Measurements from ENCODE around the gene SLC66A2.
"Not testable (repeated sequence)": the region's sequence is repeated elsewhere in the genome, so short reads cannot be mapped to it uniquely, and the experiment has no call there.

SLC66A2 gene

DNA sequence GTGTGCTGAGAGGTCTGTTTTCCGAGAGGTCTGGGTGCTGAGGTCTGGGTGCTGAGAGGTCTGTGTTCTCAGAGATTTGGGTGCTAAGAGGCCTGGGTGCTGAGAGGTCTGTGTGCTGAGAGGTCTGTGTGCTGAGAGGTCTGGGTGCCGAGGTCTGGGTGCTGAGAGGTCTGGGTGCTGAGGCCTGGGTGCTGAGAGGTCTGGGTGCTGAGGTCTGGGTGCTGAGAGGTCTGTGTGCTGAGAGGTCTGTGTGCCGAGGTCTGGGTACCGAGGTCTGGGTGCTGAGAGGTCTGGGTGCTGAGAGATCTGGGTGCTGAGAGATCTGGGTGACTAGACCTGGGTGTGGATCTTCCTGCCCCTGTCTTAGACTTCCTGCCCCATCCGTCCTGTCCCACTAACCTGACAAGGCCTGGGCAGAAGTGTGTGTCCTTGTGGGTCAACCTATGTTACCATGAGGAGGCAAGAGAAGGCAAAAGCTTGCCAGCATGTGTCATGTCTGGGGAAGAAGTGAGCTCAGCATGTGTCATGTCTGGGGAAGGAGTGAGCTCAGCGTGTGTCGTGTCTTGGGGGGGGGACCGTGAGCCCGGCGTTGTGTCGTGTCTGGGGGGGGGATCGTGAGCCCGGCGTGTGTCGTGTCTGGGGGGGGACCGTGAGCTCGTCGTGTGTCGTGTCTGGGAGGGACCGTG is 84.4 kb downstream of the SLC66A2 start:
- DNase-seq (ENCODE audit: low spot score) = no peak

DNA sequence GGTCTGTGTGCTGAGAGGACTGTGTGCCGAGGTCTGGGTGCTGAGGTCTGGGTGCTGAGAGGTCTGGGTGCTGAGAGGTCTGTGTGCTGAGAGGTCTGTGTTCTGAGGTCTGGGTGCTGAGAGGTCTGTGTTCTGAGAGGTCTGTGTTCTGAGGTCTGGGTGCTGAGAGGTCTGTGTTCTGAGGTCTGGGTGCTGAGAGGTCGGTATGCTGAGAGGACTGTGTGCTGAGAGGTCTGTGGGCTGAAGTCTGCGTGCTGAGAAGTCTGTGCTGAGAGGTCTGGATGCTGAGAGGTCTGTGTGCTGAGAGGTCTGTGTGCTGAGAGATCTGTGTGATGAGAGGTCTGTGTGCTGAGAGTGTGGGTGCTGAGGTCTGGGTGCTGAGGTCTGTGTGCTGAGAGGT is 85.5 kb downstream of the SLC66A2 start:
- not testable (repeated sequence) for DNase-seq (ENCODE audit: low spot score)

DNA sequence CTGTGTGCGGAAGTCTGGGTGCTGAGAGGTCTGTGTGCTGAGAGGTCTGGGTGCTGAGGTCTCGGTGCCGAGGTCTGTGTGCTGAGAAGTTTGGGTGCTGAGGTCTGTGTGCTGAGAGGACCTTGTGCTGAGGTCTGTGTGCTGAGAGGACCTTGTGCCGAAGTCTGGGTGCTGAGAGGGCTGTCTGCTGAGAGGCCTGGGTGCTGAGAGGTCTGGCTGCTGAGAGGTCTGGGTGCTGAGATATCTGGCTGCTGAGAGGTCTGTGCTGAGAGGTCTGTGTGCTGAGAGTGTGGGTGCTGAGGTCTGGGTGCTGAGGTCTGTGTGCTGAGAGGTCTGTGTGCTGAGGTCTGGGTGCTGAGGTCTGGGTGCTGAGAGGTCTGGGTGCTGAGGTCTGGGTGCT is 86.5 kb downstream of the SLC66A2 start:
- not testable (repeated sequence) for DNase-seq (ENCODE audit: low spot score)

DNA sequence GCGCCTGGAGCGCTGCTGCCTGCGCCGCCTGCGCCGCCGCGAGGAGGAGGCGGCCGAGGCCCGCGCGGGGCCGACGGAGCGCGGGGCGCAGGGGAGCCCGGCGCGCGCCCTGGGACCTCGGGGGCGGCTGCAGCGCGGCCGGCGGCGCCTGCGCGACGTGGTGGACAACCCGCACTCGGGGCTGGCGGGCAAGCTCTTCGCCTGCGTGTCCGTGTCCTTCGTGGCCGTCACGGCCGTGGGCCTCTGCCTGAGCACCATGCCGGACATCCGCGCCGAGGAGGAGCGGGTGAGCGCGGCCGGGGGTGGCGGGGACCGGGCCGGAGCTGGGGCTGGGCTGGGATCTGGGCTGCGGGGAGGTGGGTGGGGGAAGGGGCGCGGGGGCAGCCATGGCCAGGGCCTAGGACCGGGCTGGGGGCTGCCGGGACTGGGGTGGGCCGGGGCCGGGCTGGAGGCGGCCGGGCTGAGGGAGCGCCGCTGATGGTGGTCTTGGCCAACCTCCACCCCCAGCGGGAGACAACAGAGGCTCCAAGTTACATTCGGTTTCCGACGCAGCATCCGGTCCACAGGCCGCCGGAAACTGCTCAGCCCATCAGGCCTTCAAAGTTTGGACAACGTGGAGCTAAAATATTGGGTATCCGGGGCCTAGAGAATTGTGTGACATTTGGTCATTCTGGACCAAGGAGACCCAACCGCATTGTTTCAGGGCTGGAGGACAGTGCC is 87.3 kb downstream of the SLC66A2 start:
- DNase-seq (ENCODE audit: low spot score) = no peak

DNA sequence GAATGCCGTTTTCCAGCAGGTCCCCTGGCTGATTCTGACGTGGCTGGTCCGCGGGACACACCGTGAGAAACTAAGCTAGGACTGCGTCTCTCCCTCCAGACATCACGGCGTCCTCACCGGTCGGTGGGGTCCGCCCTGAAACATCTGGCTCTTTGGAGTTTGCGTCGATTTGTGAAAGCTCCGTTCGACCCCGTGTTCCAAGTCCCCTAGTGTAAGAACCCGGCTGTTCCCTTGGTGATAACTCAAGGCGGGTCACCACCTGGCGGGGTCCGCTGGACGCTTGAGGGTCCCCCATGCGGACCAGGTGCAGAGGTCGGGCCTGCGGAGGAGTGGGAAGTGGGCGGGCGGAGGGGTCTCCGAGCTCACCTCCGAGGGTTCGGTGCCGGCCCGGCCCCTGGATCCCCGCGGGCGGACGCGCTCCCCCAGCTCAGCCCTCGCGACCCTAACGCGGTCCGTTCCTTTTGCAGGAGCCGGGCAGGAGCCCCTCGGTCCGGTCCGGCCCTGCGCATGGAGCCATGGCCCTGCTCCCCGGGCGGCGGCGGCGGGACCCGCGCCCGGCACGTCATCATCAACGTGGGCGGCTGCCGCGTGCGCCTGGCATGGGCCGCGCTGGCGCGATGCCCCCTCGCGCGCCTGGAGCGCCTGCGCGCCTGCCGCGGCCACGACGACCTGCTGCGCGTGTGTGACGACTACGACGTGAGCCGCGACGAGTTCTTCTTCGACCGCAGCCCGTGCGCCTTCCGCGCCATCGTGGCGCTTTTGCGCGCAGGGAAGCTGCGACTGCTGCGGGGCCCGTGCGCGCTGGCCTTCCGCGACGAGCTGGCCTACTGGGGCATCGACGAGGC is 88.1 kb downstream of the SLC66A2 start:
- DNase-seq (ENCODE audit: low spot score) = no peak

DNA sequence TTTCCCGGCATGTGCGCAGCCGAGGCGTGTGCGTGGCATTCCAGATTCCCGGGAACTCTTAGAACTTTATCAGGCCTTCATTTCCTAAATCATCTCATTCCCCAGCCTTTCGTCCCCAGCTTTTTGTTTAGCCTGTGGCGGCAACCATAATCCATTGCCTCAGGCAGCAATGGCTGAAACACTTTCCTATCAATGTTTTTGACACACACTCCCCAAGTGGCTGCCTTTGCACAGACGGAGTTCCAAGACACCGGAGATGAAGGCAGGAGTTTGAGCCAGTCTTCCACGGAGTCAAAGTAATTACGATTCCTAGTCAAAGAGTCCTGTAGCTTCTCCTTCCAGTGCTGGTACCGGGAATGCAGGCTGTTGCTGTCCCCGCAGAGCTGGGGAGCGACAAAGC is 88.9 kb downstream of the SLC66A2 start:
- no peak for DNase-seq (ENCODE audit: low spot score)

DNA sequence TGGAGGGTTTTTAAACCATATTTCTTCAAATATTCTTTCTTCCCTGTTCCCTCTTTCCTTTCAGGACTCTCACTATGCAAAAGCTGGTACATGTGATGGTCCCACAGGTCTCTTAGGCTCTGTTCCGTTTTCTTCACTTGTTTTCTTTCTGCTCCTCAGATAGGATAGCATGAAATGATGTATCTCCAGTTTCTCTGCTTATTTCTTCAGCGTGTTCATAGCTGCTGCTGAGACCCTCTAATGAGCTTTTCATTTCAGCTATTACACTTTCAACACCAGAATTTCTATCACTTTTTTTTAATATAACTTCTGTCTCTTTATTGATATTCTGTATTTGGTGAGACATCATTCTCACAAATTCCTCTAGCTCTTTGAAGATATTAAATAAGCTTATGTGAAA is 89.8 kb downstream of the SLC66A2 start:
- DNase-seq (ENCODE audit: low spot score) = no peak

DNA sequence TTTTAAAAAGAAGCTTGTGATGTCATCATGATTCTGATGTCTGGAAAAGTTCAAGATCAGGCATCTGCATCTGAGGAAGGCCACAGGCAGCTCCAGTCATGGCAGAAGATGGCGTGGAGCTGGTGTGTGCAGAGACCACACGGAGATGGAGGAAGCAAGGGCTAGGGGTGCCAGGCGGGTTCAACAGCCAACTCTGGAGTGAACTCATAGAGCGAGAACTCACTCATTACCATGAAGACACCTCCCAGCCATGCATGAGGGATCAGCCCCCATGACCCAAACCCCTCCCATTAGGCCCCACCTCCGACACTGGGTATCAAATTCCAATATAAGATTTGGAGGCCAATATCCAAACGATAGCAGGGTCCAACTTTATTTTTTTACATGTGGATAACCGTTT is 92.1 kb downstream of the SLC66A2 start:
- no peak for DNase-seq (ENCODE audit: low spot score)

DNA sequence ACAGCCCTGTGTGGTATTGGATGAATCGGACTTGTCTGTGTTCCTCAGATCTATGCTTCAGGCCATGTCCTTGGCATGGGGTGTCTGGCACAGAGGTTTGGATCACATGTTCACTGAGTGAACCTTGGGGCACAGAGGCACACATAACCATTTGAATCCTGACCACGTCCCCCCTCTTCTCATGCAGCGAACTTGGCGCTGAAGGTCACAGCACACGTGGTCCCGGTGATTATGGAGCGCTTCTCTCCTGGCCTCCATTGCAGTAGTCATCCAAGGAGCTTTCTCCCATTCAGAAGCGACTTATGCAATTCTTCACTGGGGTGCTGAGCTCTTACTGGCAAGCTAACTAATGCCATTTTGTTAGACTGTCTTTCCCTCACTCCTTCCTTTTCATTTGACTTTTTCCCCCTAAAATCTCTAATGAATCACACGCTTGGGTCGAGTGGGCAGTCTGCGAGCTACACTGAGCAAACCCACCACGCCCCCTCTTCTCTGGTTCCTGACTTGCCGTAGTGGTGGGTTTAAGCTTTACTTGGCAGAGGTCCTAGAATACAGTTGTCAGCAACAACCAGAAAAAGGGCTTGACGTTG is 94.3 kb downstream of the SLC66A2 start:
- peak; percentile 34 for DNase-seq (ENCODE audit: low spot score)

DNA sequence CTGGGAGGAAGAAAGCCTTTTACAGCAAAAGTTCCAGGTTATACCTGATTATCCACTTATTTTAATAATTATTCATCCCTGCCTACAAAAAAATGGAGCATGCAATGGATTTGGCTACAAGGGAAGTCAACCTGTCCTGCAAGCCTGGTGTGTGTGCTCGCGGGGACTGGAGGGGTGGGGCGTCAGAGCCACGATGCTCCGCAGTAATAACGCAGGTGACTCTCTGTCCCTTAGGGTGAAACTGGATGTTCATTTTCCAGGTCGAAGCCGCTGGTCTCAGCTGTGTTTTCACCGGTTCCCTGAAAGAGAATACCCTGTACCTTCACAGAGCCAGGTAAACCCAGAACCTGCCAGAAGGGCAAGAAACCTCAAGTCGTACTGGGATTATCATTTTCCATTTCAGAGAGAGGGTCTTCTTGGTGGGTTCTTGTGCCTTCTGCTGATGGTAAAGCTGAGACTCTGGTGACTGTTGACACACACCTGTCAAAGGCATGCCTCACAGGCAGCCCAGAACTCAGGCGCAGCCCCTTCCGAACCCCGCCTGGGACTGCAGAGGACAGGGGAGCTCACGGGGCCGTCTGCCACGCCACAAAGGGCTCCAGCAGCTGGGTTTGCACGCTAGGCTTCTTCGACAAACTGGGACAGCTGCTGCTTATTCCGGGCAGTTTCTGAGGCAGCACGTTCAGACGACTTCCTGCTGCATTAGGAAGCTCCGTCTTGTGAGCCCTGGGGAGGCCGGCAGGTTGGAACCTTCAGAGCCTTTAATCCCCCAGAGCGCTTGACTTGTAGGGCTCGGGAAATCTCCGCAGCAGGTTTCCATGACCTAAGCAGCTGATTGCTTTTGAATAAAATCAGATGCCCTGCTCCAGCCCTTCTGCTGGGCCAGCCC is 95.1 kb downstream of the SLC66A2 start:
- DNase-seq (ENCODE audit: low spot score) = no peak

DNA sequence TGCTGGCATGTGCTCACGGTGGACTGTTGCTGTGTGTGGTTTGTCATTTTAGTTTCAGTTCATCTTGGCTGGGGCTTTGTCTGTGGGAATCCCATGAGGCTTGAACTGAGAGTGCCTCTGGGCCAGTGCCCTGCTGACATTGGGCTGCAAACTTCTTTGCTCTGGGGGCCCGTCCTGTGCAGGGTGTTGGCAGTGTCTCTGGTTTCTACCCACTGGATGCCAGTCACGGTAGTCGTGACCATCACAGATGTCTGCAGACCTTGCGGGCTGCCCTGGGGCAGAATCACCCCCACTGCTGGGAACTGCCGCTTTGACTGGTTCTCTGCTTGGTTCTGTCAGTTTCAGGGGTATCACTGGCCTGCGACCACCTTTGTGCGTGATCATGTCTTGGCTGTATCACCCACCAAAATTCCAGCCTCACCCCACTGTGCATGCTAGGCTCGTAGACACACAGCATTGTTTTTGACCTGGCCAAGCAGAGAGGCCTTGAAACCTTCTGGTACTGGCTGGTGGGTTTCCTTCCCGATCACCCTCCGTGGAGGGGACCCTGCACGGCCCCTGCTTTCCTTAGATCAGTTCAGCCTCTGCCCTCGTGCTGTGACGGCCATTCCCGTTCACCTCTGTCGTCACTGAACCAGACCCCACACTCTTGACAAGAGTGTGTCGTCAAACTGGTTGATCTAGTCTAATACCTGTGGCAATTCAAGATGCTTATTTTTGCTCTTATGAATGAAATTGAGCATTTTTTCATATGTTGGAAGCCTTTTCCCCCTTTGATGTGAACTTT is 96.1 kb downstream of the SLC66A2 start:
- no peak for DNase-seq (ENCODE audit: low spot score)

DNA sequence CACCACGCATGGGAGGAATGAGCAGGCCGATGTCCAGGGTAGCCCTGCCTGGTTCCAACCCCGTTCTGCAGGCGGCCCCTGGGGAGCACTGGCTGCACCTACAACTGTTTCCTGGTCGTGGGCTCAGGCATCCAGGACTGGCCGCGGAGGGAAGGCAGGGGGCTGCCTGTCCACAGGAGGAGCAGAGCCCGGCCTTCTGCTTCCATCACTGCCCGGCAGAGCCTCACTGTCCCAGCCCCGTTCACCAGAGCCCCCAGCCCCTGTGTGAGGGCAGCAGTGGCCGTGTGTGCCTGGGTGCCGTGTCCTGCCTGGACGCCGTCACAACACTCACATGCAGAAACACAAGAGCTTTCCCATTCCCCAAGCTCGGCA is 97.5 kb downstream of the SLC66A2 start:
- DNase-seq (ENCODE audit: low spot score) = no peak

DNA sequence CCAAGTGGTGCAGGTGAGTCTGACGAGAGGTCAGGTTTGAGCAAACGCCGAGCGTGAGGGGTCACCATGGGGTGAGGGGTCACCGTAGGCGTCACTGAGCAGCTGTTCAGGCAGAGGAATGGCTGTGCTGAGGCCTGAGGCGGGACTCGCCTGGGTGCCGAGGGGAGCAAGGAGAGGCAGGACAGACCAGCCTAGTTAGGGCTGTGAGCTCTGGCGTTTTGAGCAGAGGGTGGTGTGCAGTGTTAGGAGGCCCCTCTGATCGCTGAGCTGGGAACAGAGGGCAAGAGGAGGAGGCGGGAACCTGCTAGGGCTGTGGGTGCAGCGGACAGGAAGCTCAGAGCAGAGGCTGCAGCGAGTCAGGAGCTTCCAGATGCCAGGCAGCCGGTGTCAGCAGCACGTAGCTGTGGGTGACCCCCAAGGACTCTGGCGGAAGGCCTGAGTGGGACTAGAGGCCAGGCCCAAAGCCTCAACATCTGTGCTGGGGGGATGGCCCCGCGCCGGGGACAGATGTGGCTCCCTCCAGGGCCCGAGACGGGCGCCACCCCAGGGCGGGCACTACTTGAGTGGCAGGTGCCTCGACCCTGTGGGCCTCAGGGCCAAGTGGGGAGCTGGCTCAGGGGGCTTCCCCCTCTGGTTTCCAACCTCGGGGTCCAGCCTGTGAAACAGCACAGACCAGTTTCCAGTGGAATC is 98.0 kb downstream of the SLC66A2 start:
- DNase-seq (ENCODE audit: low spot score) = no peak

DNA sequence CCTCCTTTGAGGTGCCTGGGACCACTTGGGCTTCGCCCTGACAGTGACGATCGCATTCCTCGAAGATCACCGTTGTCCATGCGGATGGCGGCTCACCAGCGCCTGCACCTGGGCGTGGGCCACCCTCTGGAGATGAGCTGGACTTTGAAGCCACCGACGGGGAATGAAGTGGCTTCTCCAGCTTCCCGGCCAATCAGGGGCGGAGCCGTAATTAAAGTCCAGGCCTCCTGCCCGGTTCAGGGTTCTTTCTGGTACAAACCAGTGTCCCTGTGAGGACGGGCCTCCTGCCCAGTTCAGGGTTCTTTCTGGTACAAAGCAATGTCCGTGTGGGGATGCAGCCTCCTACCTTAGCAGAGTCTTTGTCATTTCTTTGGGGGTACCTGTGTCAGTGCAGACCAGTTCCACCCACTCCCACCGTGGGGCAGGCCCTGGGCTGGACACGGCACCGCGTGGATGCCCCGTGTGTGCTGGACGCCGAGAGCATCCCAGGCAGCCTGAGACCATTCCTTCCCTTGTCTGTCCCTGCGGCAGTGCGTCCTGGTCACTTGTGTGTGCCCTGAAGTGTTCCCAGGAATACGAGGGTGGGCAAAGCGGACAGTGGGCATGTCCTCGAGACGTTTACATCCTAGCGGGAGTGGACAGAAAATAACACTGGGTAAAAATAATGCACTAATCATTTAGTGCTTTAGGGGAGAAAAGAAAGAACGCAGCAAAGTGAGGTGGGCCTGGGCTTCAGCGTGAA is 98.7 kb downstream of the SLC66A2 start:
- DNase-seq (ENCODE audit: low spot score) = no peak

All from Ammon's horn (tissue), 1 donor.